H9 (cell line): ENCODE data around the gene SPOP. TPM values are rescaled to one million over a fixed set of nuclear protein-coding genes. Genes with fewer than 3 reads are reported as not detected.

Source experiments
- DNase-seq: peaks from one replicate; pipeline ENCODE4 v3.0.0-alpha.2; 2017
- H2AFZ ChIP-seq: one replicate; pipeline ENCODE4 v1.6.1; 2013; ENCODE audit warnings: mild to moderate bottlenecking, low read length, control low read depth, moderate library complexity
- H2AK5ac ChIP-seq: 2 replicates; pipeline ENCODE4 v1.6.1; 2013; ENCODE audit warnings: low read length, control low read depth, mixed read lengths; ENCODE audit not compliant: insufficient read length
- H2BK120ac ChIP-seq: one replicate; pipeline ENCODE4 v1.6.1; 2013; ENCODE audit warnings: low read depth, mild to moderate bottlenecking, low read length, control low read depth, inconsistent platforms; ENCODE audit not compliant: poor library complexity, severe bottlenecking
- H2BK12ac ChIP-seq: 2 replicates; pipeline ENCODE4 v1.6.1; 2013; ENCODE audit warnings: low read length, control low read depth, mixed read lengths, low read depth; ENCODE audit not compliant: insufficient read length
- H2BK15ac ChIP-seq: 2 replicates; pipeline ENCODE4 v1.6.1; 2013; ENCODE audit warnings: low read depth, low read length, control low read depth
- H2BK20ac ChIP-seq: one replicate; pipeline ENCODE4 v1.6.1; 2013; ENCODE audit warnings: low read depth, mild to moderate bottlenecking, low read length, control low read depth, inconsistent platforms; ENCODE audit not compliant: poor library complexity, severe bottlenecking
- H2BK5ac ChIP-seq: 2 replicates; pipeline ENCODE4 v1.6.1; 2013; ENCODE audit warnings: low read length, control low read depth, mixed read lengths; ENCODE audit not compliant: insufficient read length
- H3K14ac ChIP-seq: 2 replicates; pipeline ENCODE4 v1.6.1; 2013; ENCODE audit warnings: low read length, control low read depth; ENCODE audit not compliant: insufficient read depth
- H3K18ac ChIP-seq: 2 replicates; pipeline ENCODE4 v1.6.1; 2013; ENCODE audit warnings: low read depth, mild to moderate bottlenecking, mixed read lengths, low read length, control low read depth; ENCODE audit not compliant: insufficient read length
- H3K23ac ChIP-seq: 2 replicates; pipeline ENCODE4 v1.6.1; 2013; ENCODE audit warnings: low read length, control low read depth, mixed read lengths, low read depth; ENCODE audit not compliant: insufficient read length
- H3K23me2 ChIP-seq: 2 replicates; pipeline ENCODE4 v1.6.1; 2013; ENCODE audit warnings: low read depth, mild to moderate bottlenecking, mixed read lengths, low read length, control low read depth; ENCODE audit not compliant: insufficient read length, poor library complexity, severe bottlenecking
- H3K27ac ChIP-seq: 2 replicates; pipeline ENCODE4 v1.5.1; 2013; ENCODE audit warnings: low read length, control low read depth, mixed read lengths, low read depth; ENCODE audit not compliant: insufficient read length
- H3K27me3 ChIP-seq: 2 replicates; pipeline ENCODE4 v1.6.1; 2013; ENCODE audit warnings: low read length, control low read depth, inconsistent platforms; ENCODE audit not compliant: insufficient read depth
- H3K4ac ChIP-seq: 2 replicates; pipeline ENCODE4 v1.6.1; 2013; ENCODE audit warnings: low read depth, mild to moderate bottlenecking, control low read depth, inconsistent platforms, low read length, moderate library complexity
- H3K4me1 ChIP-seq: 2 replicates; pipeline ENCODE4 v1.6.1; 2013; ENCODE audit warnings: low read length, control low read depth, inconsistent platforms; ENCODE audit not compliant: insufficient read depth
- H3K4me2 ChIP-seq: 2 replicates; pipeline ENCODE4 v1.6.1; 2013; ENCODE audit warnings: low read length, control low read depth, mixed read lengths; ENCODE audit not compliant: insufficient read length, insufficient read depth
- H3K56ac ChIP-seq: 2 replicates; pipeline ENCODE4 v1.6.1; 2013; ENCODE audit warnings: low read depth, mild to moderate bottlenecking, mixed read lengths, low read length, control low read depth; ENCODE audit not compliant: insufficient read length
- H3K79me1 ChIP-seq: 2 replicates; pipeline ENCODE4 v1.6.1; 2013; ENCODE audit warnings: low read depth, mild to moderate bottlenecking, moderate library complexity, low read length, control low read depth, inconsistent platforms; ENCODE audit not compliant: insufficient read depth, poor library complexity, severe bottlenecking
- H3K79me2 ChIP-seq: 2 replicates; pipeline ENCODE4 v1.6.1; 2013; ENCODE audit warnings: low read length, control low read depth, inconsistent platforms; ENCODE audit not compliant: insufficient read depth
- H3K9ac ChIP-seq: 2 replicates; pipeline ENCODE4 v1.6.1; 2013; ENCODE audit warnings: low read length, control low read depth, mixed read lengths; ENCODE audit not compliant: insufficient read length; ENCODE audit errors: extremely low read depth
- H3K9me3 ChIP-seq: one replicate; pipeline ENCODE4 v1.6.1; 2013; ENCODE audit warnings: low read depth, low read length, inconsistent platforms; ENCODE audit not compliant: control insufficient read depth
- H3T11ph ChIP-seq: one replicate; pipeline ENCODE4 v1.6.1; 2013; ENCODE audit warnings: mild to moderate bottlenecking, low read length, control low read depth, inconsistent platforms
- H4K20me1 ChIP-seq: one replicate; pipeline ENCODE4 v1.6.1; 2013; ENCODE audit not compliant: control insufficient read depth, insufficient read length, insufficient read depth
- H4K5ac ChIP-seq: 2 replicates; pipeline ENCODE4 v1.6.1; 2013; ENCODE audit warnings: low read depth, mild to moderate bottlenecking, mixed read lengths, low read length, control low read depth; ENCODE audit not compliant: insufficient read length
- H4K8ac ChIP-seq: replicated peaks from 2 replicates; pipeline ENCODE4 v1.6.1; 2013; ENCODE audit warnings: low read length, control low read depth, mixed read lengths, low read depth; ENCODE audit not compliant: insufficient read length
- H4K91ac ChIP-seq: 2 replicates; pipeline ENCODE4 v1.6.1; 2013; ENCODE audit warnings: low read depth, mild to moderate bottlenecking, moderate library complexity, mixed read lengths, low read length, control low read depth; ENCODE audit not compliant: insufficient read length
- H3K27ac Mint-ChIP-seq, 3 experiments: 2 replicates in 2 of 3; 3 replicates in 1 of 3; pipeline ENCODE4 v1.8.0; 2020 to 2021; ENCODE audit warnings: mixed read lengths in 3 of 3, mild to moderate bottlenecking in 1 of 3, moderate library complexity in 1 of 3
- H3K27me3 Mint-ChIP-seq: 2 replicates; pipeline ENCODE4 v1.8.0; 2021; ENCODE audit warnings: low read depth, mild to moderate bottlenecking, moderate library complexity, mixed read lengths
- H3K36me3 Mint-ChIP-seq, 3 experiments: 2 replicates in 2 of 3; 3 replicates in 1 of 3; pipeline ENCODE4 v1.8.0; 2020 to 2021; ENCODE audit warnings: low read depth in 3 of 3, mixed read lengths in 3 of 3; ENCODE audit not compliant: insufficient read depth in 1 of 3
- H3K4me1 Mint-ChIP-seq, 2 experiments: 2 replicates each; pipeline ENCODE4 v1.8.0; 2020; ENCODE audit warnings: mixed read lengths in 2 of 2
- H3K4me3 Mint-ChIP-seq, 2 experiments: 2 replicates in 1 of 2; 3 replicates in 1 of 2; pipeline ENCODE4 v1.8.0; 2020 to 2021; ENCODE audit warnings: mild to moderate bottlenecking in 2 of 2, mixed read lengths in 2 of 2, moderate library complexity in 1 of 2
- H3K9me3 Mint-ChIP-seq, 2 experiments: 2 replicates in 1 of 2; 3 replicates in 1 of 2; pipeline ENCODE4 v1.8.0; 2020; ENCODE audit warnings: mild to moderate bottlenecking in 2 of 2, mixed read lengths in 2 of 2, moderate library complexity in 1 of 2
- CTCF ChIP-seq: fragments of 200-600 bp; sonication (generic); conservative IDR thresholded peaks from 3 replicates; pipeline ENCODE4 v1.8.0; 2021; ENCODE audit warnings: antibody characterized with exemption, mild to moderate bottlenecking
- WGBS: extraction: QIAGEN DNeasy Blood & Tissue Kit; methylation state at CpG from one replicate; pipeline ENCODE4 v1.1.7; 2013; ENCODE audit warnings: missing lambda C conversion rate, low lambda C conversion rate, mixed read lengths; ENCODE audit not compliant: insufficient read length; ENCODE audit errors: extremely low coverage; 5-methylcytosine and 5-hydroxymethylcytosine counted together
- total RNA-seq: library from RNA; stranded (reverse); gene quantifications from 2 replicates; pipeline ENCODE4 v1.2.1, GENCODE V29; 2021

SPOP gene
- total RNA-seq, 1 experiment from 2014 or later: 33.7 TPM

DNA sequence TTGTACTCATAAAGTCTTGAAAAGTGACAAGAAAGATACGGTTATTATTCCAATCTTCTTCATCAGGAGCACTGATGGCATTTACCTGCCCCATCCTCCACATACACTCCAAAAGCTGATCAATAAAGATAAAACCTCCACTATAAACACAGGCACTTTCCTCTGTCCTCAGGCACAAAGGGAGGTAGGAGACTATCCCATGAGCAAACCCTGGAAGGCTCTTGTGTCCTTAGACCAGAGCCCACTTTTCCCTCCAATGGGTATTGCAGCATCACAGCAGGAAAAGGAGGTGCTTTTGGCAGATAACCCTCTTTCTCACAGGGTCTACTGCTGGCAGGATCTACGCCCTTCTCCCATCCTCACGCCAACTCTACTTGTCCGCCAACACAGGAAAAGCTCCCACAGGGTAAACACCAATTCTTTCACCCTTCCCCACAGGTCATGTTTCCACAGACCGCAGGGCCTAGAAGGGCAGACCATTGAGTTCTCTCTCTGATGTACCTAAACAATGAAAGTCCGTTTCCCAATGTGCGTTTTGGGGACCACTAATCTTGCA is 73.5 kb downstream of the SPOP start:
- H3K56ac ChIP-seq: no peak overlapping the region
- no peak overlapping the region for H3T11ph ChIP-seq
- no peak overlapping the region; a peak in 1 of 7 replicates for H3K27ac Mint-ChIP-seq
- no peaks in the 10 kb centered on the region for H3K9me3 Mint-ChIP-seq
- H2BK5ac ChIP-seq: no peak overlapping the region
- H3K4me3 Mint-ChIP-seq: no peak overlapping the region
- no peak overlapping the region for H3K4ac ChIP-seq
- H4K5ac ChIP-seq: no peak overlapping the region
- H3K4me1 Mint-ChIP-seq: peaks cover 7 to 17% of the 10 kb centered on the region in 2 experiments; a peak in 3 of 4 replicates
- H4K20me1 ChIP-seq: no peaks in the 10 kb centered on the region
- H3K9ac ChIP-seq: no peak overlapping the region
- H4K91ac ChIP-seq: no peak overlapping the region
- H3K23ac ChIP-seq: no peak overlapping the region
- no peak for TF ChIP-seq CTCF
- no CpG with 5 or more reads among the region's 7 CpGs for WGBS
- H3K27ac ChIP-seq: no peak overlapping the region
- H3K18ac ChIP-seq: no peak overlapping the region
- H2AK5ac ChIP-seq: no peak overlapping the region
- H2AFZ ChIP-seq: no peak overlapping the region
- H2BK15ac ChIP-seq: no peak overlapping the region
- H3K27me3 ChIP-seq: no peaks in the 10 kb centered on the region
- no peak overlapping the region for H3K4me2 ChIP-seq
- H4K8ac ChIP-seq: no peak overlapping the region
- no peak overlapping the region for H2BK120ac ChIP-seq
- no peak overlapping the region for H2BK12ac ChIP-seq
- H3K4me1 ChIP-seq: no peaks in the 10 kb centered on the region
- H3K27me3 Mint-ChIP-seq: no peaks in the 10 kb centered on the region
- peaks cover 4 to 62% (median 47%) of the 10 kb centered on the region in 3 experiments; a peak in 5 of 7 replicates for H3K36me3 Mint-ChIP-seq
- H3K23me2 ChIP-seq: no peaks in the 10 kb centered on the region
- H3K9me3 ChIP-seq: no peaks in the 10 kb centered on the region
- H3K14ac ChIP-seq: no peak overlapping the region
- H2BK20ac ChIP-seq: no peak overlapping the region
- no peaks in the 10 kb centered on the region for H3K79me1 ChIP-seq
- H3K79me2 ChIP-seq: no peaks in the 10 kb centered on the region
- DNase-seq: no peak
